Caco-2 (cell line): ENCODE results near the gene MTMR4. TPM values are rescaled to one million over a fixed set of nuclear protein-coding genes. Genes with fewer than 3 reads are reported as not detected.
A peak's percentile ranks its signal among the peaks of the same experiment; 100 is the strongest.

Experiments used
- BruUV-seq: library from RNA; stranded (reverse); fragments of 400-500 nt; replicated peaks from 2 replicates; lab custom pipeline; 2021; lab: Mats Ljungman, UMichigan
- CTCF ChIA-PET: fragments of 300-600 bp; sonication (Branson Sonifier 250); formaldehyde crosslinking; loops from one replicate; lab custom pipeline; 2022; ENCODE audit warnings: antibody characterized with exemption; lab: Charles Lee
- POLR2A ChIA-PET: fragments of 300-600 bp; sonication (Branson Sonifier 250); formaldehyde crosslinking; loops from one replicate; lab custom pipeline; 2022; ENCODE audit warnings: antibody characterized with exemption; lab: Charles Lee
- DNase-seq, 2 experiments: peaks; one replicate each; pipeline versions ENCODE4 v3.0.0 to v3.0.0-alpha.2; 2020 to 2022
- H3K27me3 ChIP-seq: replicated peaks from 2 replicates; pipeline ENCODE4 v1.6.0; 2011; ENCODE audit warnings: low read length; ENCODE audit not compliant: control insufficient read depth, insufficient read depth
- H3K36me3 ChIP-seq: 2 replicates; pipeline ENCODE4 v1.5.1; 2011; ENCODE audit warnings: low read length; ENCODE audit not compliant: control insufficient read depth, insufficient read depth
- H3K4me1 ChIP-seq: fragments of 250-450 bp; sonication (Bioruptor Pico); 2 replicates; pipeline ENCODE4 v1.5.1; 2020; ENCODE audit warnings: mild to moderate bottlenecking
- H3K4me3 ChIP-seq: 2 replicates; pipeline ENCODE4 v1.5.1; 2011; ENCODE audit warnings: low read depth, mild to moderate bottlenecking, control low read depth, low read length
- H3K9me3 ChIP-seq: fragments of 250-450 bp; sonication (Bioruptor Pico); 2 replicates; pipeline ENCODE4 v1.5.1; 2020; ENCODE audit warnings: mild to moderate bottlenecking, moderate library complexity
- H3K27ac Mint-ChIP-seq: one replicate; pipeline ENCODE4 v1.8.0; 2022; ENCODE audit warnings: mixed read lengths; ENCODE audit not compliant: unreplicated experiment
- H3K27me3 Mint-ChIP-seq: one replicate; pipeline ENCODE4 v1.8.0; 2022; ENCODE audit warnings: mixed read lengths; ENCODE audit not compliant: insufficient read depth, unreplicated experiment
- H3K36me3 Mint-ChIP-seq: one replicate; pipeline ENCODE4 v1.8.0; 2022; ENCODE audit warnings: mild to moderate bottlenecking, mixed read lengths; ENCODE audit not compliant: insufficient read depth, unreplicated experiment
- H3K4me1 Mint-ChIP-seq: one replicate; pipeline ENCODE4 v1.8.0; 2022; ENCODE audit warnings: low read depth, mixed read lengths; ENCODE audit not compliant: unreplicated experiment
- H3K4me3 Mint-ChIP-seq: one replicate; pipeline ENCODE4 v1.8.0; 2022; ENCODE audit warnings: mild to moderate bottlenecking, moderate library complexity, mixed read lengths; ENCODE audit not compliant: unreplicated experiment
- H3K9me3 Mint-ChIP-seq: one replicate; pipeline ENCODE4 v1.8.0; 2022; ENCODE audit warnings: mixed read lengths; ENCODE audit not compliant: unreplicated experiment
- intact Hi-C: fragments of 100-400 bp; cut with micrococcal nuclease; formaldehyde crosslinking; loops from one replicate; pipeline ENCODE4 v1.10.0; 2022; ENCODE audit not compliant: unreplicated experiment
- total RNA-seq: library from RNA; stranded (reverse); gene quantifications from 2 replicates; pipeline ENCODE4 v1.2.3, GENCODE V29; 2022
- TF ChIP-seq, protein P1 (sequence below), 2 experiments: fragments of 200-600 bp in 1 of 2; IDR thresholded peaks; 1 replicate in 1 of 2; 2 replicates in 1 of 2; pipeline versions ENCODE4 v1.5.1 to v1.8.0; 2011 to 2022; ENCODE audit warnings: antibody characterized with exemption in 1 of 2, control low read depth in 1 of 2, inconsistent platforms in 1 of 2, low read depth in 1 of 2, low read length in 1 of 2, mild to moderate bottlenecking in 1 of 2, moderate library complexity in 1 of 2; ENCODE audit not compliant: insufficient read depth in 1 of 2, severe bottlenecking in 1 of 2, unreplicated experiment in 1 of 2

Gene MTMR4
- total RNA-seq, 1 experiment from 2014 or later, result 62.6 TPM

DNA sequence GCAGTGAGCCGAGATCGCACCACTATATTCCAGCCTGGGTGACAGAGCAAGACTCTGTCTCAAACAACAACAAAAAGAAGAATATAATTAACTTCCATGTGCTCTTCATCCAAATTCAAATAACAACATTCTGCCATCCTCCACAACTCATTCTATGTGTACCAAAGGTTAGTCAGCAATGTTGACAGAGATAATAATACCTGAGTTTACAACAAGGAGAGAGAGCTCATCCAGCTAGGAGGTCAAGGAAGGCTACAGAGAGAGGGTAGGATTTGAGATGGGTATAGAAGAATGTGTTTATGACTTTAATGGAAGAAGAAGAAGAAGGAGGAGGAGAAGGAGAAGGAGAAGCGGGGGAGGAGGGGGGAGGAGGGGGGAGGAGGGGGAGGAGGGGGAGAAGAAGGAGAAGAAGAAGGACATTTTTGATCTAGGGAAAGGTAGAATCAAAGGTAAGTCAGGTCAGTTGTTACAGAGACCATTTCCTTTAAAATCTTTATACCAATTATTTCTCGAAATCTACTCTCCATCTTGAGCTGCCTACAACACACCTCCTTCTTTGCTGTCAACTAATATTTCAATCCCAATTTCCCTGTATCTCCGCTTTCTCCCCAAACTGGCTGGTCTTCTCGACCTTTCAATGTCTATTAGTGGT, 16.1 kb downstream of the MTMR4 start:
- H3K9me3 ChIP-seq, result no peaks in the 10 kb centered on the region
- TF ChIP-seq, protein P1, sequence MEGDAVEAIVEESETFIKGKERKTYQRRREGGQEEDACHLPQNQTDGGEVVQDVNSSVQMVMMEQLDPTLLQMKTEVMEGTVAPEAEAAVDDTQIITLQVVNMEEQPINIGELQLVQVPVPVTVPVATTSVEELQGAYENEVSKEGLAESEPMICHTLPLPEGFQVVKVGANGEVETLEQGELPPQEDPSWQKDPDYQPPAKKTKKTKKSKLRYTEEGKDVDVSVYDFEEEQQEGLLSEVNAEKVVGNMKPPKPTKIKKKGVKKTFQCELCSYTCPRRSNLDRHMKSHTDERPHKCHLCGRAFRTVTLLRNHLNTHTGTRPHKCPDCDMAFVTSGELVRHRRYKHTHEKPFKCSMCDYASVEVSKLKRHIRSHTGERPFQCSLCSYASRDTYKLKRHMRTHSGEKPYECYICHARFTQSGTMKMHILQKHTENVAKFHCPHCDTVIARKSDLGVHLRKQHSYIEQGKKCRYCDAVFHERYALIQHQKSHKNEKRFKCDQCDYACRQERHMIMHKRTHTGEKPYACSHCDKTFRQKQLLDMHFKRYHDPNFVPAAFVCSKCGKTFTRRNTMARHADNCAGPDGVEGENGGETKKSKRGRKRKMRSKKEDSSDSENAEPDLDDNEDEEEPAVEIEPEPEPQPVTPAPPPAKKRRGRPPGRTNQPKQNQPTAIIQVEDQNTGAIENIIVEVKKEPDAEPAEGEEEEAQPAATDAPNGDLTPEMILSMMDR (IDR thresholded peaks at IDR 0.05; ENCODE audit: insufficient read depth in 1 of 2, low read depth in 1 of 2, low read length in 1 of 2, severe bottlenecking in 1 of 2, unreplicated experiment in 1 of 2), result no peak
- peaks cover 82% of the 10 kb centered on the region for H3K36me3 Mint-ChIP-seq
- no peak for DNase-seq
- no peaks in the 10 kb centered on the region for H3K27me3 Mint-ChIP-seq
- ChIA-PET CTCF (interaction anchor here (0.6 kb wide), 1 partner anchor 415 kb away, joined by 3 read pairs; no protein-coding TSS in a partner anchor), POLR2A (interaction anchor here (0.6 to 0.7 kb wide), 3 partner anchors 17 to 205 kb away, joined by 3 to 8 read pairs (median 6); partner anchors contain the start of gene MTMR4)
- no peaks in the 10 kb centered on the region for H3K9me3 Mint-ChIP-seq
- H3K36me3 ChIP-seq, result peaks cover 12% of the 10 kb centered on the region
- peak overlapping the region; percentile 4 for H3K4me3 Mint-ChIP-seq
- BruUV-seq, result no TSS peak
- peak overlapping the region; percentile 14 for H3K27ac Mint-ChIP-seq
- peaks cover 24% of the 10 kb centered on the region for H3K4me1 Mint-ChIP-seq
- H3K4me1 ChIP-seq, result peaks cover 21% of the 10 kb centered on the region
- no peak overlapping the region for H3K4me3 ChIP-seq
- no peaks in the 10 kb centered on the region for H3K27me3 ChIP-seq
- intact Hi-C loops, result no loop called here

GRCh38 chr17:58493506-58493905, 20.9 kb downstream of the MTMR4 start:
- intact Hi-C loops, result no loop called here

More at GRCh38 chr17:58493506-58493905, 20.9 kb downstream of the MTMR4 start:
- H3K9me3 ChIP-seq, result no peaks in the 10 kb centered on the region
- H3K27me3 ChIP-seq, result no peaks in the 10 kb centered on the region
- Mint-ChIP-seq H3K4me3 (no peak overlapping the region), H3K36me3 (peaks cover 99% of the 10 kb centered on the region), H3K27ac (peak overlapping the region; percentile 66), H3K9me3 (no peaks in the 10 kb centered on the region), H3K27me3 (no peaks in the 10 kb centered on the region), H3K4me1 (peaks cover 39% of the 10 kb centered on the region)
- no peak overlapping the region for H3K4me3 ChIP-seq
- POLR2A ChIA-PET, result interaction anchor here (1.6 kb wide), 1 partner anchor 138 kb away, joined by 7 read pairs; no protein-coding TSS in a partner anchor
- TF ChIP-seq, protein P1 (IDR thresholded peaks at IDR 0.05; ENCODE audit: insufficient read depth in 1 of 2, low read depth in 1 of 2, low read length in 1 of 2, severe bottlenecking in 1 of 2, unreplicated experiment in 1 of 2), result no peak
- no peak for DNase-seq
- no TSS peak for BruUV-seq
- CTCF ChIA-PET, result interaction anchor here (0.6 to 0.8 kb wide), 2 partner anchors 21 to 22 kb away, joined by 3 read pairs; partner anchors contain the start of gene MTMR4
- peaks cover 15% of the 10 kb centered on the region for H3K36me3 ChIP-seq
- peaks cover 49% of the 10 kb centered on the region for H3K4me1 ChIP-seq
